DND-41 (cell line): Measurements from ENCODE around the gene MCTP1.

ENCODE experiments used
- CTCF ChIP-seq: IDR thresholded peaks from 2 replicates; pipeline ENCODE4 v1.5.1; 2012; ENCODE audit warnings: borderline replicate concordance, low read length, moderate library complexity, mild to moderate bottlenecking; ENCODE audit not compliant: poor library complexity, severe bottlenecking; ENCODE audit errors: extremely low read depth
- EZH2 ChIP-seq: IDR thresholded peaks from 3 replicates; pipeline ENCODE4 v1.6.1; 2012; ENCODE audit warnings: borderline replicate concordance, low read depth, mild to moderate bottlenecking, moderate library complexity, low read length, inconsistent platforms; ENCODE audit not compliant: severe bottlenecking

GRCh38 chr5:94746731-94747124, 538.2 kb downstream of the MCTP1 start:
- TF ChIP-seq EZH2, result no peak
- no peak for TF ChIP-seq CTCF
